ENCODE data around the gene ZNF35.

GRCh38 chr3:44680921-44681455 lies 32.5 kb downstream of the ZNF35 start:
- TF ChIP-seq, protein P1, sequence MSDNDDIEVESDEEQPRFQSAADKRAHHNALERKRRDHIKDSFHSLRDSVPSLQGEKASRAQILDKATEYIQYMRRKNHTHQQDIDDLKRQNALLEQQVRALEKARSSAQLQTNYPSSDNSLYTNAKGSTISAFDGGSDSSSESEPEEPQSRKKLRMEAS (IDR thresholded peaks at IDR 0.05; ENCODE audit: insufficient read depth, insufficient read length) = no peak
- TF ChIP-seq MYC (IDR thresholded peaks at IDR 0.05; ENCODE audit: low read depth, low read length) (no peak), EZH2 (IDR thresholded peaks at IDR 0.05; ENCODE audit: borderline replicate concordance, low read depth, low read length, severe bottlenecking) (no peak)

Measured in endothelial cell of umbilical vein (primary cell).